Activated CD8-positive, alpha-beta memory T cell treated with anti-CD3 and anti-CD28 coated beads, Interleukin-2, amount 50 U/mL, for 1 hour (primary cell): ENCODE results near the gene HCRTR2.

Source experiments
- DNase-seq: peaks from one replicate; pipeline ENCODE4 v3.0.0-alpha.2; 2020; ENCODE audit errors: extremely low read depth

The HCRTR2 gene

GRCh38 chr6:55327169-55327568 is 152.9 kb downstream of the HCRTR2 start, which contains the start of gene GFRAL:
Gene GFRAL, plus strand, starts transcription at chr6:55327469. Its CDS starts 86 bp downstream, at chr6:55327555.
- no peak for DNase-seq
